Prostate gland (tissue), 2 donors: ENCODE measurements around the gene LYSMD1.

Experiments used
- POLR2AphosphoS5 ChIP-seq: sonication (generic); formaldehyde crosslinking; IDR thresholded peaks from one replicate; pipeline ENCODE4 v1.6.1; 2017; ENCODE audit warnings: antibody characterized with exemption
- TF ChIP-seq, protein P1 (sequence below), 4 experiments: fragments of 200-600 bp in 2 of 4; fragments of 450-650 bp in 2 of 4; sonication (generic) in 2 of 4; IDR thresholded peaks; 1 replicate in 3 of 4; 2 replicates in 1 of 4; pipeline ENCODE4 v1.5.1; 2016 to 2019; ENCODE audit warnings: antibody characterized with exemption in 4 of 4, mild to moderate bottlenecking in 2 of 4, moderate library complexity in 2 of 4

DNA sequence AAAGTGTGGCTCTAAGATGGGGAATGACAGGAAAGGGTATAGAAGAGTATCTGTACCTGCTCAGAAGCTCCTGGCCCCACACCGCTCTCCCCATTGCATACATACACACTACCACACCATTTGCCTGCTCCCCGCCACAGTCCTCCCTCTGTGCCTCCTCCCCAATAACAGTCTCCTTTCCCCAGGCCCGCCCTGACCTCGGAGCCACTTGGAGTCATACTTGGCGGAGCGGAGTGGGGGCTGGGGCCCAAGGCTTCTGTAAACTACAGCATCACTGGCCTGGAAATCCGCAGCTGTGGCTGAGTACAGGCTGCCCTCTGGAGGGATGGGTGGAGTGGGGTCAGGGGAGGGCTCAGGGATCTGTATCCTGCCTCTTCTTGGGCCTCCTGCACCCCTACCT, 27.9 kb downstream of the LYSMD1 start:
- TF ChIP-seq, protein P1, sequence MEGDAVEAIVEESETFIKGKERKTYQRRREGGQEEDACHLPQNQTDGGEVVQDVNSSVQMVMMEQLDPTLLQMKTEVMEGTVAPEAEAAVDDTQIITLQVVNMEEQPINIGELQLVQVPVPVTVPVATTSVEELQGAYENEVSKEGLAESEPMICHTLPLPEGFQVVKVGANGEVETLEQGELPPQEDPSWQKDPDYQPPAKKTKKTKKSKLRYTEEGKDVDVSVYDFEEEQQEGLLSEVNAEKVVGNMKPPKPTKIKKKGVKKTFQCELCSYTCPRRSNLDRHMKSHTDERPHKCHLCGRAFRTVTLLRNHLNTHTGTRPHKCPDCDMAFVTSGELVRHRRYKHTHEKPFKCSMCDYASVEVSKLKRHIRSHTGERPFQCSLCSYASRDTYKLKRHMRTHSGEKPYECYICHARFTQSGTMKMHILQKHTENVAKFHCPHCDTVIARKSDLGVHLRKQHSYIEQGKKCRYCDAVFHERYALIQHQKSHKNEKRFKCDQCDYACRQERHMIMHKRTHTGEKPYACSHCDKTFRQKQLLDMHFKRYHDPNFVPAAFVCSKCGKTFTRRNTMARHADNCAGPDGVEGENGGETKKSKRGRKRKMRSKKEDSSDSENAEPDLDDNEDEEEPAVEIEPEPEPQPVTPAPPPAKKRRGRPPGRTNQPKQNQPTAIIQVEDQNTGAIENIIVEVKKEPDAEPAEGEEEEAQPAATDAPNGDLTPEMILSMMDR (IDR thresholded peaks at IDR 0.05) = no peak
- no peak for TF ChIP-seq POLR2AphosphoS5
